WTC11 (cell line): Measurements from ENCODE around the gene OTOG. TPM values are rescaled to one million over a fixed set of nuclear protein-coding genes. Genes with fewer than 3 reads are reported as not detected.

Experiments
- ATAC-seq: fragments of 200-7000 bp; cut with Tn5 transposase; 2 replicates; pipeline ENCODE4 v1.10.0; 2021; ENCODE audit warnings: mild to moderate bottlenecking, moderate library complexity
- CTCF ChIA-PET: fragments of 300-600 bp; sonication (Branson Sonifier 250); formaldehyde crosslinking; loops from one replicate; lab custom pipeline; 2021; ENCODE audit warnings: antibody characterized with exemption; lab: Charles Lee
- POLR2A ChIA-PET: fragments of 350-600 bp; sonication (Branson Sonifier 250); formaldehyde crosslinking; loops from one replicate; lab custom pipeline; 2021; ENCODE audit warnings: antibody characterized with exemption; lab: Charles Lee
- DNase-seq: peaks from one replicate; pipeline ENCODE4 v3.0.0; 2021; ENCODE audit warnings: low spot score
- H3K27ac Mint-ChIP-seq: 2 replicates; pipeline ENCODE4 v1.8.0; 2021; ENCODE audit warnings: mixed read lengths
- H3K27me3 Mint-ChIP-seq: 2 replicates; pipeline ENCODE4 v1.8.0; 2021; ENCODE audit warnings: low read depth, mild to moderate bottlenecking, moderate library complexity, mixed read lengths
- H3K36me3 Mint-ChIP-seq: 2 replicates; pipeline ENCODE4 v1.8.0; 2021; ENCODE audit warnings: mixed read lengths
- H3K4me1 Mint-ChIP-seq: 2 replicates; pipeline ENCODE4 v1.8.0; 2022; ENCODE audit warnings: mixed read lengths
- H3K4me3 Mint-ChIP-seq: 2 replicates; pipeline ENCODE4 v1.8.0; 2021; ENCODE audit warnings: mild to moderate bottlenecking, moderate library complexity, mixed read lengths
- H3K9me3 Mint-ChIP-seq: 2 replicates; pipeline ENCODE4 v1.8.0; 2021; ENCODE audit warnings: mixed read lengths
- GRHL2 ChIP-seq: fragments of 250-450 bp; sonication (Bioruptor Pico); IDR thresholded peaks from 2 replicates; pipeline ENCODE4 v1.8.0; 2022; ENCODE audit warnings: mild to moderate bottlenecking, moderate library complexity; ENCODE audit not compliant: insufficient replicate concordance, severe bottlenecking
- GTF2I ChIP-seq: fragments of 250-450 bp; sonication (Bioruptor Pico); conservative IDR thresholded peaks from 2 replicates; pipeline ENCODE4 v1.4.0; 2021; ENCODE audit warnings: mild to moderate bottlenecking
- MXD4 ChIP-seq: fragments of 250-450 bp; sonication (Bioruptor Pico); IDR thresholded peaks from 2 replicates; pipeline ENCODE4 v1.8.0; 2021; ENCODE audit warnings: mild to moderate bottlenecking, moderate library complexity, borderline replicate concordance
- NR3C1 ChIP-seq: sonication (generic); formaldehyde crosslinking; conservative IDR thresholded peaks from 2 replicates; pipeline ENCODE4 v1.8.1; 2023; ENCODE audit warnings: low read depth, mild to moderate bottlenecking, missing genetic modification reagents
- OVOL2 ChIP-seq: fragments of 250-450 bp; sonication (Bioruptor Pico); IDR thresholded peaks from 2 replicates; pipeline ENCODE4 v1.9.0; 2021; ENCODE audit warnings: mild to moderate bottlenecking, borderline replicate concordance
- SP1 ChIP-seq: sonication (generic); formaldehyde crosslinking; conservative IDR thresholded peaks from 2 replicates; pipeline ENCODE4 v1.8.1; 2022; ENCODE audit warnings: missing genetic modification reagents
- TCF7 ChIP-seq: sonication (generic); formaldehyde crosslinking; IDR thresholded peaks from 2 replicates; pipeline ENCODE4 v1.8.0; 2022; ENCODE audit warnings: mild to moderate bottlenecking, low read depth, missing genetic modification reagents, moderate library complexity
- ZBTB21 ChIP-seq: sonication (generic); formaldehyde crosslinking; IDR thresholded peaks from 2 replicates; pipeline ENCODE4 v1.8.1; 2023; ENCODE audit warnings: mild to moderate bottlenecking, missing genetic modification reagents, borderline replicate concordance
- ZBTB43 ChIP-seq: sonication (generic); formaldehyde crosslinking; IDR thresholded peaks from 2 replicates; pipeline ENCODE4 v1.8.1; 2023; ENCODE audit warnings: mild to moderate bottlenecking, missing genetic modification reagents
- ZNF138 ChIP-seq: sonication (generic); formaldehyde crosslinking; conservative IDR thresholded peaks from 2 replicates; pipeline ENCODE4 v1.8.1; 2022; ENCODE audit warnings: mild to moderate bottlenecking, moderate library complexity, missing genetic modification reagents
- ZNF232 ChIP-seq: sonication (generic); formaldehyde crosslinking; IDR thresholded peaks from 2 replicates; pipeline ENCODE4 v1.8.0; 2022; ENCODE audit warnings: mild to moderate bottlenecking, missing genetic modification reagents
- ZNF263 ChIP-seq: sonication (generic); formaldehyde crosslinking; IDR thresholded peaks from 2 replicates; pipeline ENCODE4 v1.8.1; 2022; ENCODE audit warnings: low read depth, mild to moderate bottlenecking, moderate library complexity, missing genetic modification reagents
- ZNF423 ChIP-seq: fragments of 250-450 bp; sonication (Bioruptor Pico); IDR thresholded peaks from 2 replicates; pipeline ENCODE4 v2.1.2; 2022; ENCODE audit warnings: mild to moderate bottlenecking, moderate library complexity
- ZNF671 ChIP-seq: fragments of 250-450 bp; sonication (Bioruptor Pico); IDR thresholded peaks from 2 replicates; pipeline ENCODE4 v1.8.0; 2021; ENCODE audit warnings: mild to moderate bottlenecking
- total RNA-seq: library from RNA; stranded (reverse); gene quantifications from 3 replicates; pipeline ENCODE4 v1.2.3, GENCODE V29; 2021
- TF ChIP-seq, protein P1 (sequence below): sonication (generic); formaldehyde crosslinking; IDR thresholded peaks from 2 replicates; pipeline ENCODE4 v1.8.1; 2022; ENCODE audit warnings: low read depth, mild to moderate bottlenecking, moderate library complexity, missing genetic modification reagents, borderline replicate concordance
- TF ChIP-seq, protein P2 (sequence below): sonication (generic); formaldehyde crosslinking; IDR thresholded peaks from 2 replicates; pipeline ENCODE4 v1.8.1; 2023; ENCODE audit warnings: mild to moderate bottlenecking, moderate library complexity, missing genetic modification reagents
- TF ChIP-seq, protein P3 (sequence below): sonication (generic); formaldehyde crosslinking; IDR thresholded peaks from 2 replicates; pipeline ENCODE4 v1.8.0; 2023; ENCODE audit warnings: missing genetic modification reagents
- TF ChIP-seq, protein P4 (sequence below): fragments of 250-450 bp; sonication (Bioruptor Pico); IDR thresholded peaks from 2 replicates; pipeline ENCODE4 v1.9.0; 2021; ENCODE audit warnings: mild to moderate bottlenecking, borderline replicate concordance
- TF ChIP-seq, protein P5 (sequence below): sonication (generic); formaldehyde crosslinking; IDR thresholded peaks from 2 replicates; pipeline ENCODE4 v1.8.1; 2022; ENCODE audit warnings: mild to moderate bottlenecking, moderate library complexity, missing genetic modification reagents

OTOG gene
- total RNA-seq, 1 experiment from 2014 or later = 1.4 TPM

- no peak for TF ChIP-seq ZNF232 (CRISPR knock-in tag)
- no peak for TF ChIP-seq ZNF671 (CRISPR knock-in tag)
- no peak for TF ChIP-seq GTF2I (CRISPR knock-in tag)
Observed at GRCh38 chr11:17668166-17668565, 121.1 kb downstream of the OTOG start (continued).

- TF ChIP-seq ZBTB43 (CRISPR knock-in tag) = no peak
- no peak for TF ChIP-seq ZNF263 (CRISPR knock-in tag)
- TF ChIP-seq ZNF138 (CRISPR knock-in tag) = no peak
- TF ChIP-seq, protein P1, sequence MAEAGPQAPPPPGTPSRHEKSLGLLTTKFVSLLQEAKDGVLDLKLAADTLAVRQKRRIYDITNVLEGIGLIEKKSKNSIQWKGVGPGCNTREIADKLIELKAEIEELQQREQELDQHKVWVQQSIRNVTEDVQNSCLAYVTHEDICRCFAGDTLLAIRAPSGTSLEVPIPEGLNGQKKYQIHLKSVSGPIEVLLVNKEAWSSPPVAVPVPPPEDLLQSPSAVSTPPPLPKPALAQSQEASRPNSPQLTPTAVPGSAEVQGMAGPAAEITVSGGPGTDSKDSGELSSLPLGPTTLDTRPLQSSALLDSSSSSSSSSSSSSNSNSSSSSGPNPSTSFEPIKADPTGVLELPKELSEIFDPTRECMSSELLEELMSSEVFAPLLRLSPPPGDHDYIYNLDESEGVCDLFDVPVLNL = no peak
- no peak for TF ChIP-seq ZNF423 (CRISPR knock-in tag)
- TF ChIP-seq, protein P2, sequence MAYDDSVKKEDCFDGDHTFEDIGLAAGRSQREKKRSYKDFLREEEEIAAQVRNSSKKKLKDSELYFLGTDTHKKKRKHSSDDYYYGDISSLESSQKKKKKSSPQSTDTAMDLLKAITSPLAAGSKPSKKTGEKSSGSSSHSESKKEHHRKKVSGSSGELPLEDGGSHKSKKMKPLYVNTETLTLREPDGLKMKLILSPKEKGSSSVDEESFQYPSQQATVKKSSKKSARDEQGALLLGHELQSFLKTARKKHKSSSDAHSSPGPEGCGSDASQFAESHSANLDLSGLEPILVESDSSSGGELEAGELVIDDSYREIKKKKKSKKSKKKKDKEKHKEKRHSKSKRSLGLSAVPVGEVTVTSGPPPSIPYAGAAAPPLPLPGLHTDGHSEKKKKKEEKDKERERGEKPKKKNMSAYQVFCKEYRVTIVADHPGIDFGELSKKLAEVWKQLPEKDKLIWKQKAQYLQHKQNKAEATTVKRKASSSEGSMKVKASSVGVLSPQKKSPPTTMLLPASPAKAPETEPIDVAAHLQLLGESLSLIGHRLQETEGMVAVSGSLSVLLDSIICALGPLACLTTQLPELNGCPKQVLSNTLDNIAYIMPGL (CRISPR knock-in tag) = no peak
- TF ChIP-seq SP1 (CRISPR knock-in tag) = no peak
- TF ChIP-seq NR3C1 = no peak
- TF ChIP-seq, protein P3, sequence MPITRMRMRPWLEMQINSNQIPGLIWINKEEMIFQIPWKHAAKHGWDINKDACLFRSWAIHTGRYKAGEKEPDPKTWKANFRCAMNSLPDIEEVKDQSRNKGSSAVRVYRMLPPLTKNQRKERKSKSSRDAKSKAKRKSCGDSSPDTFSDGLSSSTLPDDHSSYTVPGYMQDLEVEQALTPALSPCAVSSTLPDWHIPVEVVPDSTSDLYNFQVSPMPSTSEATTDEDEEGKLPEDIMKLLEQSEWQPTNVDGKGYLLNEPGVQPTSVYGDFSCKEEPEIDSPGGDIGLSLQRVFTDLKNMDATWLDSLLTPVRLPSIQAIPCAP (CRISPR knock-in tag) = no peak
- TF ChIP-seq GRHL2 (CRISPR knock-in tag) = no peak
- no peak for TF ChIP-seq MXD4
- no peak for TF ChIP-seq TCF7 (CRISPR knock-in tag)
- TF ChIP-seq, protein P4, sequence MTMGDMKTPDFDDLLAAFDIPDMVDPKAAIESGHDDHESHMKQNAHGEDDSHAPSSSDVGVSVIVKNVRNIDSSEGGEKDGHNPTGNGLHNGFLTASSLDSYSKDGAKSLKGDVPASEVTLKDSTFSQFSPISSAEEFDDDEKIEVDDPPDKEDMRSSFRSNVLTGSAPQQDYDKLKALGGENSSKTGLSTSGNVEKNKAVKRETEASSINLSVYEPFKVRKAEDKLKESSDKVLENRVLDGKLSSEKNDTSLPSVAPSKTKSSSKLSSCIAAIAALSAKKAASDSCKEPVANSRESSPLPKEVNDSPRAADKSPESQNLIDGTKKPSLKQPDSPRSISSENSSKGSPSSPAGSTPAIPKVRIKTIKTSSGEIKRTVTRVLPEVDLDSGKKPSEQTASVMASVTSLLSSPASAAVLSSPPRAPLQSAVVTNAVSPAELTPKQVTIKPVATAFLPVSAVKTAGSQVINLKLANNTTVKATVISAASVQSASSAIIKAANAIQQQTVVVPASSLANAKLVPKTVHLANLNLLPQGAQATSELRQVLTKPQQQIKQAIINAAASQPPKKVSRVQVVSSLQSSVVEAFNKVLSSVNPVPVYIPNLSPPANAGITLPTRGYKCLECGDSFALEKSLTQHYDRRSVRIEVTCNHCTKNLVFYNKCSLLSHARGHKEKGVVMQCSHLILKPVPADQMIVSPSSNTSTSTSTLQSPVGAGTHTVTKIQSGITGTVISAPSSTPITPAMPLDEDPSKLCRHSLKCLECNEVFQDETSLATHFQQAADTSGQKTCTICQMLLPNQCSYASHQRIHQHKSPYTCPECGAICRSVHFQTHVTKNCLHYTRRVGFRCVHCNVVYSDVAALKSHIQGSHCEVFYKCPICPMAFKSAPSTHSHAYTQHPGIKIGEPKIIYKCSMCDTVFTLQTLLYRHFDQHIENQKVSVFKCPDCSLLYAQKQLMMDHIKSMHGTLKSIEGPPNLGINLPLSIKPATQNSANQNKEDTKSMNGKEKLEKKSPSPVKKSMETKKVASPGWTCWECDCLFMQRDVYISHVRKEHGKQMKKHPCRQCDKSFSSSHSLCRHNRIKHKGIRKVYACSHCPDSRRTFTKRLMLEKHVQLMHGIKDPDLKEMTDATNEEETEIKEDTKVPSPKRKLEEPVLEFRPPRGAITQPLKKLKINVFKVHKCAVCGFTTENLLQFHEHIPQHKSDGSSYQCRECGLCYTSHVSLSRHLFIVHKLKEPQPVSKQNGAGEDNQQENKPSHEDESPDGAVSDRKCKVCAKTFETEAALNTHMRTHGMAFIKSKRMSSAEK (CRISPR knock-in tag) = no peak
- TF ChIP-seq ZBTB21 = no peak
- no peak for TF ChIP-seq OVOL2 (CRISPR knock-in tag)
- TF ChIP-seq, protein P5, sequence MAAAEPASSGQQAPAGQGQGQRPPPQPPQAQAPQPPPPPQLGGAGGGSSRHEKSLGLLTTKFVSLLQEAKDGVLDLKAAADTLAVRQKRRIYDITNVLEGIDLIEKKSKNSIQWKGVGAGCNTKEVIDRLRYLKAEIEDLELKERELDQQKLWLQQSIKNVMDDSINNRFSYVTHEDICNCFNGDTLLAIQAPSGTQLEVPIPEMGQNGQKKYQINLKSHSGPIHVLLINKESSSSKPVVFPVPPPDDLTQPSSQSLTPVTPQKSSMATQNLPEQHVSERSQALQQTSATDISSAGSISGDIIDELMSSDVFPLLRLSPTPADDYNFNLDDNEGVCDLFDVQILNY (CRISPR knock-in tag) = no peak
- Mint-ChIP-seq H3K9me3 (peaks cover 29% of the 10 kb centered on the region), H3K4me1 (no peaks in the 10 kb centered on the region), H3K27me3 (peaks cover 44% of the 10 kb centered on the region), H3K4me3 (no peak overlapping the region), H3K27ac (no peak overlapping the region), H3K36me3 (peaks cover 12% of the 10 kb centered on the region)
- ChIA-PET POLR2A (no interaction called here), CTCF (interaction anchor here (1.3 kb wide), 1 partner anchor 58 kb away, joined by 4 read pairs; no protein-coding TSS in a partner anchor)
- no peak for ATAC-seq
- no peak for DNase-seq
Observed at GRCh38 chr11:17672469-17672868, 125.4 kb downstream of the OTOG start.
